ENCODE data around the gene TINAGL1.

The TINAGL1 gene

DNA sequence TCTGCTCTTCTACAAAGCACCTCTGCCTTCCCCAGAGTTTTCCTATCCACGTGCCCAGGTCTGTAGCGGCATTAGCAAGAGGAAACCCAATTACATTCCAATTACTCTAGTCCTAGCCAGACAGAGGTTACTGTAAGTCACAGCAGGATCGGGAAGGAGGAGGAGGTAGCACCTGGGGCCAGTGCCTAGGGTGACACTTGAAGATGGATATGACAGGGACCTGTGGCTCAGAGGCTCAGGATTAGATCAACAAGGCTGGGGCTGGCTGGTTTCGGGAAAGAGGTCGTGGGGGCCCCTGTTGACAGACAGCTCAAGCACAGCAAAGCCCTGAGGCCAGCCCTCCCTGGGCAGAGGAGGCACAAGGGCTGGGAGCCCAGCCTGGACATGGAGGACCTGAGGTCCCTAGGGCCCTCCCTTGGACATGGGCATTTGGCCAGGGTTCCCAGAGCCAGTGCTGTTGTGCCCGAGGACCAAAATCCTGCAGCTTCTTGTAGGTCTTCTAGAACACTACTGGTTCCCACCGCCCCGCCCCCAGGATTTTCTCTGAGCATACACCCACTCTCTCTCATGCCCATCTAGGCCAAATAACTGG lies 38.2 kb downstream of the TINAGL1 start:
- no peak for DNase-seq

DNA sequence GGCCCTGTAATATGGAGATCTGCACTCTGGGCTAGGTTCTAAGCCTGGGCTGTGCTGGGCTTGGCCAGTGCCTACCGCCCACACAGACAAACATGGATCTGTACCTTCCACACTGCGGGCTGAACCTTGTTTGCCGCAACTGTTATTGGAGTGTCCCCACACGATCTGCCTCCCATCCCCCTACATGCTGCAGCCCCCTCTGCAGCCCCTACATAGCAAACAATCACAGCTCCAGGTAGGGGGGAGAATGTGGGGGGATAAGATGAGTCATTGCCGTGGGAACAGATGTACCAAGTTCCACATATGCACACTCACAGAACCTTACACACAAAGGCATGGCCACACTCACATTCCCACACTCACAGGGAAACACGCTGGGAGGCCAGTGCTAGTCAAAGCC lies 39.1 kb downstream of the TINAGL1 start:
- DNase-seq: no peak

DNA sequence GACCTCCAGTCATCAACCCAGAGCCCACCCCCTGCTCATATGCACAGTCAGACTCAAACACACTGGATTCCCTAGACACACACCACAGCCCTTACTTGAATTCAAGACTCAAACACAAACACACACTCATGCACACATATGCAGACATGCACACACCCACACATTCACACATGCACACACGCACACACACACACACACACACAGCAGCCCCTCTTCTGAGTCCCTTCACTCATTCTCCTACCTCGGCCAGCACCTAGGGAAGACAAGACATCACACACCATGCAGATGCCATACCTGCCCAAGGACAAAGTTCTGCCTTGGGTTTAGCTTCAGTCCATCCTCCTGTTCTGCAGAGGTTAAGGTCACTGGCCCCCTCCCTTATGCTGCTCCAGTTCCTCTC lies 39.6 kb downstream of the TINAGL1 start:
- DNase-seq: no peak

DNA sequence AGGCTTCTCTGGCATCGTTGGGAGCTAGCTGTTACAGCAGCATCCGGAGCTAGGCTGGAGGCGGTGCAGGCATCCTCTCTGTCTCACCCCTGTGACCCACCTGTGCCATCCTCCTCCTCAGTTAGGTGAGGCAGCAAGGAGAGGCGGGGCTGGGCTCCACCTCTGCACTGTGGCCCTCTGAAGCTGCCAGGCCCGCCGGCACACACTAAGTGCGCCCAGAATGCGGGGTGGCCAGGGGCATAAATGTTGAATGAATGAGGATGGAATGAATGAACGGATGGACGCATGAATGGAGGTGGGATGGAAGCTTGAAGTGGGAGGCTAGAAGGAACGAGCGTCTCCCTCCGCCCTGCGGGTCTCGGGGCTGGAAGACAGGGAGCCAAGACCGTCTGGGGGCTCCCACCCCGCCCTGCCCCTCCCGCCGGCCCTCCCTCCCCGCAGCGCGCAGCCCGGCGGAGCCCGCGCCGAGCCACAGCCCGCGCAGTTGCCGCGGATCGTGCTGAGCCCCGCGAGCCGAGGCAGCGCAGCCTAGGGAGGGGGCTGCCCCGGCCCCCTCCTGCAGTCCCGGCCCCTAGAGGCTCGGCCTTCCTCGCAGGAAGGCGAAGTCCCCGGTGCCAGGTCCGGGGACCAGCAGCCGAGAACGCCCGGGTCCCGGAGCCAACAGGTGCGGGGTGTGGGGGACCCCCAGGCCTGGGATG lies 41.1 kb downstream of the TINAGL1 start, which contains the start of gene HCRTR1:
Gene HCRTR1, plus strand, starts transcription at position 472 of the 698 bp plus-strand sequence. CDS start 1,504 bp downstream, outside the sequence.
- no peak for DNase-seq

DNA sequence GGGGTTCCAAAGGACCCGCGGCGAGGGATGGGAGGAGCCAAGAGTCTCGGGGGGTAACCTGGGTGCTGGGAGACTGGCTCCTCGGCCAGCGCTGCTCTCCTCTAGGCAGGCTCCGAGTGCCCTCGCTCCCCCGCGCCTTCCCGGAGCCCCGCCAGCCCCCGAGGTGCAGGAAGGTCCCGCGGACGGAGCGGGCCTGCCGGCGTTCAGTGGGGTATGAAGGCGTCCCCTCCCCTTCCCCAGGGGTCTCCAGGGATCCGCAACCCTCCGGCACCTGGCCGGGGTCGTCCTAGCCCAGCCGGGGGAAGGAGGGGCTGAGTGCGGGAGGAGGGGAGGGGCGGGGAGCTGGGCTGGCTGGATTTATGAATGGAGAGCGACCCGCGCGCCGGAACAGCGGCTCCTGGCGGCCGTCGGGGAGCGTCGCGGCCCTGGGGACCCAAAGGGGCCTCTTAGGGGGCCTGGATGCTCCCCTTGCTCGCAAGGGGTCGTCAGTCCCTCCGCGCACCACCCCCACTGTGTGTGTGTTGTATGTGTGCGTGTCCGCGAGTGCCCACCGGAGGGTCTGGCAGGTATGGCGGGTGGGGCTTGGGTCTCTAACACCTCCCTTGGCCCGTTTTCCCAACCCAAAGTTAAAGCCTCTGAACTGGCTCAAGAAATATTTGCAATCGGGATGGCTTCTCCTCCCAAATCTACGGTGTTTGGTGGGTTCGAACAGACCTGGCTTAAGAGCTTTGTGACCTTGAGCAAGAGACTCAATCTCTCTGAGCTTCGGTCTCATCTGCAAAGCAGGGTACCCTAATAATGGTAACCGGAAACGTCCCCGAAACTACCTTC lies 41.8 kb downstream of the TINAGL1 start:
- no peak for DNase-seq

DNA sequence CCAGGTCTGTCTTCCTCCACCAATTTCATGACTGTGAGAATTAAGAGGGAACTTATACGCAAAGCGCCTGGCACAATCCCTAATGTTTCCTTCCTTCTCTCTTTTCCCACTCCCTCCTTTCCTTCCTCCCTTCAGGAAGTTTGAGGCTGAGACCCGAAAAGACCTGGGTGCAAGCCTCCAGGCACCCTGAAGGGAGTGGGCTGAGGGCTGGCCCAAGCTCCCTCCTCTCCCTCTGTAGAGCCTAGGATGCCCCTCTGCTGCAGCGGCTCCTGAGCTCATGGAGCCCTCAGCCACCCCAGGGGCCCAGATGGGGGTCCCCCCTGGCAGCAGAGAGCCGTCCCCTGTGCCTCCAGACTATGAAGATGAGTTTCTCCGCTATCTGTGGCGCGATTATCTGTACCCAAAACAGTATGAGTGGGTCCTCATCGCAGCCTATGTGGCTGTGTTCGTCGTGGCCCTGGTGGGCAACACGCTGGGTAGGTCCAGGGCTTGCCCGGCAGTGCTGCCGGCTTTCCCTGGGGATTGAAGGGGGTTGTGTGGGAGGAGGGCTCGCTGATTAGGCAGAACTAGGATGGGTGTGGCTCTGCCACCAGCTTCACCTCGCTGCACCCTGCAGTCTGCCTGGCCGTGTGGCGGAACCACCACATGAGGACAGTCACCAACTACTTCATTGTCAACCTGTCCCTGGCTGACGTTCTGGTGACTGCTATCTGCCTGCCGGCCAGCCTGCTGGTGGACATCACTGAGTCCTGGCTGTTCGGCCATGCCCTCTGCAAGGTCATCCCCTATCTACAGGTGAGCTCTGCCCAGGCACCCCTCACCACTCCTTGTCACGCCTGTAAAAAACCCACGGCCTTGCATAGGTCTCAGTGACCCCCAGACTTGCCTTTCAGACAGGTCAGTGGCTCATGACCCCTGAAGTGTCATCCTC lies 42.9 kb downstream of the TINAGL1 start:
- DNase-seq: no peak

DNA sequence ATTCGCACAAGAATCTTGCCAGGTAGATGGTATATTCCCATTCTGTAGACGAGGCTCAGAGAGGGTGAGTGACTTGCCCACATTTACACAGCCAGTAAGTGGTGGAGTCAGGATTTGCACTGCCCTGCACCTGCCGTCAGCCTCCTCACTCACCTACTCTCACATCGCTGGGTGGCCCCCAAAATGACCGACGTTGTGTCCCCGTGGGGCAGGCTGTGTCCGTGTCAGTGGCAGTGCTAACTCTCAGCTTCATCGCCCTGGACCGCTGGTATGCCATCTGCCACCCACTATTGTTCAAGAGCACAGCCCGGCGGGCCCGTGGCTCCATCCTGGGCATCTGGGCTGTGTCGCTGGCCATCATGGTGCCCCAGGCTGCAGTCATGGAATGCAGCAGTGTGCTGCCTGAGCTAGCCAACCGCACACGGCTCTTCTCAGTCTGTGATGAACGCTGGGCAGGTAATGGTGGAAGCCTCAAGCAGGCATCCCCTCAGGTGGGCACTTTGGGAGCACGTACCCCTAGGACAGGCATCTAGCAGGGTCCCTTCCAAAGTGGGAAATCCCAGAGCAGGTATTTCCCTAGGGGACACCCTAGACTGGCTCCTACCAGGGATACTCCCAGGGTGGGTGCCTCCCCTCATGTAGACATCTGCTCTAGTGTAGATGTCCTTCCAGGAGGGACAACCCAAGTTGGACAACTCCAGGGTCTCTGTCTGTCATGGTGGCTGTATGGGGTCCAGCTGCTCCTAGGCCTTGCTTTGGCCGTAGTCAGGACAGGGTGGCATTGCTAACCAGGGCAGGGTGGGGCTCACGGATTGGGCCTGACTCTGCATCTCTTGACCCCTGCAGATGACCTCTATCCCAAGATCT lies 44.5 kb downstream of the TINAGL1 start:
- DNase-seq: no peak

DNA sequence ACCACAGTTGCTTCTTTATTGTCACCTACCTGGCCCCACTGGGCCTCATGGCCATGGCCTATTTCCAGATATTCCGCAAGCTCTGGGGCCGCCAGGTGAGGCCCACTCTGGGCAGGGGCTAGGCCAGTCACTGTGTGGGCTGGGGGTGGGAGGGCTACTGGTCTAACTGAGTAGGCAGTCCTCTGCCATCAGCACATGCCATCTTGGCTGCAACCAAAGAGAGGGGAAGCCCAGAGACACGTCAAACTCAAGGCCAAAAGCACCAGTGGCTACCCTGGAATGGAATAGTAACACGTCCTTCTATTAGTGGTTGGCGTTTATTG lies 45.1 kb downstream of the TINAGL1 start:
- DNase-seq: no peak

DNA sequence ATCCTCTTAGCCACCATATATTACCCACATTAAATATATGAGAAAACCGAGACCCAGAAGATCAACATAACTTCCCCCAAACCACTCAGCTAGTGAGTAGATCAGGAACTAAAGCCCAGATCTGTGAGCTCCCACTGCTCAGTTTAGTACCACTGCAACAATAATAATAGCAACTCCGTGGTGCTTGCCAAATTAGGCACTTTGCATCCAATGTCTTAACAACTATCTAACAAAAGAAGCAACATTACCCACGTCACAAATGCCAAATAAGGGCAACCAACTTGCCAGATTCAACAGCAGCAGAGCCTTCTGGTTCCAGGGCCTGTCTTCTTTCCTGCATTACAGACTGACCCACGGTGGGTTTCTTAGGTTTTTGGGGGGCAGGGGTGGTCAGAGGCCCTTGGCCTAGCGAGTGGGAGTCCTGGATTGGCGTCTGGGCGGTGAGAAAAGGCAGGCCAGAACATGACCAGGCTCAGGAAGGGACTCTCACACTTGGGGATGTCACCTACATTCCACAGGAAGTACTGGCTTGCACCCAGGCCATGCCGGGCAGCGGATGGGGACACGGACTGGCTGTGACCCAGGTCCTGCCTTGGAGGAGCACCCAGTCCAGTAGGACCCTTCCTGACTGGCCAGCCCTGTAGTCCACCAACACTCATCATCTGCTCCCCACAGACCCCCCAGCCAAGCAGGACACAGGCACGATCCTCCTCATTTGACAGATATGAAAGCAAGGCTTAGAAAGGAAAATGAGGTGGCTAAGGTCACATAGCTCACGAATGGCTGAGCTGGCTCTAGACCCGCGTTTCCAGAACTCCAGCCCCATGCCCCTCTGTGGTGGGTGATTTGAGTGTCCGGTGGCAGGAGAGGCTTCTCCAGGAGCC lies 45.8 kb downstream of the TINAGL1 start:
- DNase-seq: no peak

DNA sequence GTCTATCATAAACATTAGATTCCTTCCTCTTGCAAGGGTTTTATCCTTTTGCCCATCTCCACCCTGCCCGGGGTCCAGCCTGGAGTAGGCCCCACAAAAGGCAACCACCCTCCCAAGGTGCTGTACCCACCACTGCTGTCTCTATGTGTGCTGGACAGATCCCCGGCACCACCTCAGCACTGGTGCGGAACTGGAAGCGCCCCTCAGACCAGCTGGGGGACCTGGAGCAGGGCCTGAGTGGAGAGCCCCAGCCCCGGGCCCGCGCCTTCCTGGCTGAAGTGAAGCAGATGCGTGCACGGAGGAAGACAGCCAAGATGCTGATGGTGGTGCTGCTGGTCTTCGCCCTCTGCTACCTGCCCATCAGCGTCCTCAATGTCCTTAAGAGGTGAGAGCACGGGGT lies 47.0 kb downstream of the TINAGL1 start:
- DNase-seq: no peak

DNA sequence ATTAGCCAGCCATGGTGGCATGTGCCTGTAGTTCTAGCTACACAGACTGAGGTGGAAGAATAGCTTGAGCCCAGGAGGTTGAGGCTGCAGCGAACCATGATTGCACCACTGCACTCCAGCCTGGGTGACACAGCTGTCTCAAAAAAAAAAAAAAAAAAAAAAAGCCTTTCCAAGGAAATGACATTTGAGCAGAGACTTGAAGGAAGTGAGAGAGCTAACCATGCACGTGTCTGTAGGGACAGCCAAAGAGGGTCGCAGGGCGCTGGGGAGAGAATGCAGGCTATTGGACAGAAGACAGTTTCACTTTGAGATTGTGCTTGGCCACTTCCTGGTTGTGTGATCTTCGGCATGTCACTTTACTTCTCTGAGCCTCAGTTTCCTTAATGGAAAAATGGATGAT lies 48.0 kb downstream of the TINAGL1 start:
- DNase-seq: no peak

DNA sequence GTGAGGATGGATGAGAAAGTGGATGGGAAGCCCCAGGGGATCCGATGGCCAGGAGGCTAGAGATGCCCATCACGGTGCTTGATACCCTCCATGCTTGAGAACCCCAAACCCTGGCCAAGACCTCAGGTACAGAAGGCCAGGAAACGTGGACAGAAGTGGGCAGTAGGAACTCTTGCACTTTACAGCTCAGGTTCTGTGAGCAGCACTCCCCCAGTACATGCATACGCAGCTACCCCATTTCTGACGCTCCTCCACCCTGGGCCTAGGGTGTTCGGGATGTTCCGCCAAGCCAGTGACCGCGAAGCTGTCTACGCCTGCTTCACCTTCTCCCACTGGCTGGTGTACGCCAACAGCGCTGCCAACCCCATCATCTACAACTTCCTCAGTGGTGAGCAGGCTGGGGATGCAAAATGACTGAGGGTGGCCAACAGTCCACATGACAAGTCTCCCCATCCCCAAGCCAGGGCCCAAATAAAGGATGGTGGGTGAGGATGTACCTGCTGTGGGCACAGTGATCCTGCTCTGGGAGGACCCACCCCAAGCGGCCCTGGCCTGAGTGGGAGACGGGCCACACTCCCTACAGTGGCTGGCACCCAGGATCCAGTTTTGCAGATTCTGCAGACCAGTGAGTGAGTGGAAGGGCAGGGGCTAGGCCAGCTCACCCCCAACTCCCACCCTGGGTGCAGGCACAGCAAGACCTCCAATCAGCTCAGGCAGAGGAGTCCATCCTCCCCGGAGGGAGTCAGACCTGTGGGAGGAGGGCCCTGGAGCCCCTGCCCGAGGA lies 48.6 kb downstream of the TINAGL1 start:
- DNase-seq: no peak

DNA sequence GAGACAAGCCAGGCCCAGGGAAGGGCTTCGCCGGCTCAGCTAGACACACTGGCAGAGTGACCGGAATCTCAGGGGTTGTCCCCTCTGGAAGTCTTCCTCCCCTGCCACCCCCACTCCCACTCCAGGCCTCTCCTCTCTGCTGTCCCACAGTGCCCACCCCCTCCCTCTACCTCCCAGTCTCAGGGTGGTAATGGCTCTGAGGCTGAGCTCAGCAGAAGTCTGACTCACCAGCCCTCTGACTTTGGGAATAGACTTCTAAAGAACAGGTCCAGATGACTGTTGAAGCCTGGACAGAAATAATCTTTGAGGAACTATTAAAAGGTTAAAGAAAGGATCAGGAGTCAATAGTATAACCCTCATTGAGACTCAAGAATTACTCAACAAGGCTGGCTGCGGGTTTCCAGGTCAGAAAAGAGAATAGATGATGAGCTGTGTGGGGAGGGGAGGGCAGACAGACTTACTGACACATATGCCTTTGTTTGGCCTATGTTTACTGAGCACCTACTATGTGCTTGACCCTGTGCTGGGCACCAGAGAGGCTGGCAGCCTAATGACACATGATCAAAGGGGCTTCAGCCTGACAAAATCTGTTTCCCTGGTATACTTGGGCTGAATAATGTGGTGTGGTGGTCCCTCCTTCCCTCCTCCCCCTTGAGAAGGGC lies 49.4 kb downstream of the TINAGL1 start:
- no peak for DNase-seq

DNA sequence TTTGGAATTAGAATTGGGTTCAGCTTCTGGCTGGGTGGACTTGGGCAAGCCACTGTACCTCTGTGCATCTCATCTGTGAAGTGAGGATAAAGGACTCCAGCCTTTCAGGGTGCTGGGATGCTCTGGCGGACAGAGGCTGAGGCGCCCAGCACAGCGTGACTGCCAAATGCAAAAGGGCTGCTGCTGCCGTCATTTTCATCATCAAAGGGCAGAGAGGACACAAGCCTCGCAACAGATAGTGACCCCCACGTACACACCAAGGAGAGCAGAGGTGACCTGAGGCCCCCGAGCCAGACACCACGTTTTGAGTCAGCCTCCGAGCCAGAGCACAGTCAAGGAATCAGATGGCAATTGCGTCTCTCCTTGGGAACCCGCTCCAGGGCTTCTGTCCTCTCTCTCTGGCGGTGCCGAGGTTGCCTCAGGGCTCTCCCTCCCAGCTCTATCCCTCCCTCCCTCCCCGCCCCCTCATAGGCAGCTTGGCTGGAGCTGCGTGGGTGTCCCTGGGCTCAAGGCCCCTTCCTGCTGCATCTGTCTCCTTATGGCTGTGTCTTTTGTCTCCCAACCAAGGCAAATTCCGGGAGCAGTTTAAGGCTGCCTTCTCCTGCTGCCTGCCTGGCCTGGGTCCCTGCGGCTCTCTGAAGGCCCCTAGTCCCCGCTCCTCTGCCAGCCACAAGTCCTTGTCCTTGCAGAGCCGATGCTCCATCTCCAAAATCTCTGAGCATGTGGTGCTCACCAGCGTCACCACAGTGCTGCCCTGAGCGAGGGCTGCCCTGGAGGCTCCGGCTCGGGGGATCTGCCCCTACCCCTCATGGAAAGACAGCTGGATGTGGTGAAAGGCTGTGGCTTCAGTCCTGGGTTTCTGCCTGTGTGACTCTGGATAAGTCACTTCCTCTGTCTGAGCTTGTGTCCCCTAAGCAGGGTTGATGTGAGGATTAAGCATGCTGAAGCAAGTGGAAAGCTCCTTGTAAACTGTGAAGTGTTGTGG lies 50.2 kb downstream of the TINAGL1 start:
- no peak for DNase-seq

DNA sequence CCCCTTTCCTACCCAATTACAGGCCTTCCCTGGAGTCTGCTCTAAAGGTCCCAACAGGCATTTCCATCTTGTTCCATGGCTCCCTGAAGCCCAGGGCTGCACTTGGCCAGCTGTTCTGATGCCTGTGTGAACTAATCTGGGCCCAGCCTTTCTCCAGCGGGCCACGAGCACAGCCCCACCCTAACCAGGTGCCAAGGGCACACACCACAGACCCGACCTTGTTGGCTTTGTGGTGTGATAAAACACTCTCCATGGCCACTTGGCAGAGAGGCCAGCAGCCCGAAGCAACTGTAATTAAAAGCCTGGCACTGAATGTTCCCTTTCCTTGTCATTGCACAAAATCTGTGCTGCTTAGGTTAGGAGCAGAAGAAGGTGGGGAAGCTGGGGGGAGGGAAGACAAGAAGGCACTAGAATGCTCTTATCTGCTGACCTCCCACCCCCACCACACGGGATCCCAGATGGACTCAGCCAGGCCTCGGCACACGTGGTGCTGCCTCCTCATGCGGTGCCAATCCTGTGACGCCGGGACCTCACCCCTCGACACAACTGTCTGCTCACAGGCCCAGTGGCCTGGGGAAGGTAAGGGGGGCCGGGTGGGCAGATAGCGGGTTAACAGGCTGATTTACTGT lies 51.1 kb downstream of the TINAGL1 start:
- peak in 1 of 2 experiments; percentile 31 for DNase-seq

DNA sequence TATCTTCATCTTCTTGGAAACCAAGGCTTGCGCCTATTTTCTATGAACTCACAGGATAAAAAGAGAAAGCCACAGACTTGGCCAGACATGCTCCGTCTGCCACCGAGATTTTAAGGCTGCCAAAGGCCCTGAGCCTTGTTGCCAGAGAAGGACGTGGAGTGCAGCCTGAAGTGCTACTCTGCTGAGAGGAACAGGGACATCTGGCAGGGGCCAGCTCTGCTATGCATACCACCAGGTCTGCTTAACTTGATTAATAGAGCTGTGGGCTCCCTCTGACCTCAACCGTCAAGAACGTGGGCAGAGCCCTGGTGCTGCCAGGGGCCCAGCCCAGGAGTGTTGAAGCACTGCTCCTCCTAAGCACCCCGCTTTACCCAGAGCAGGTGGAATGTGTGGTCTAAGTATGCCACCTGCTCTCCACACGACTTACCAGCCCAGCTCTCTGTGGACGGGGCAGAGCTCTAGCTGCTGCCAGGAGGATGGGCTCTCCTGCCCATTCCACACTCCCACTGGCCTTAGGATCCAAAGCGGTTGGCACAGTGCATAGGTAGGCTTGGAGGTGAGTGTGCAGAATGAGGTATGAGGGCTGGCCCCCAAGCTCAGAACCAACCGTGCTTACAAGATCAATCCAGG lies 51.7 kb downstream of the TINAGL1 start:
- peak in 1 of 2 experiments; percentile 64 for DNase-seq

DNA sequence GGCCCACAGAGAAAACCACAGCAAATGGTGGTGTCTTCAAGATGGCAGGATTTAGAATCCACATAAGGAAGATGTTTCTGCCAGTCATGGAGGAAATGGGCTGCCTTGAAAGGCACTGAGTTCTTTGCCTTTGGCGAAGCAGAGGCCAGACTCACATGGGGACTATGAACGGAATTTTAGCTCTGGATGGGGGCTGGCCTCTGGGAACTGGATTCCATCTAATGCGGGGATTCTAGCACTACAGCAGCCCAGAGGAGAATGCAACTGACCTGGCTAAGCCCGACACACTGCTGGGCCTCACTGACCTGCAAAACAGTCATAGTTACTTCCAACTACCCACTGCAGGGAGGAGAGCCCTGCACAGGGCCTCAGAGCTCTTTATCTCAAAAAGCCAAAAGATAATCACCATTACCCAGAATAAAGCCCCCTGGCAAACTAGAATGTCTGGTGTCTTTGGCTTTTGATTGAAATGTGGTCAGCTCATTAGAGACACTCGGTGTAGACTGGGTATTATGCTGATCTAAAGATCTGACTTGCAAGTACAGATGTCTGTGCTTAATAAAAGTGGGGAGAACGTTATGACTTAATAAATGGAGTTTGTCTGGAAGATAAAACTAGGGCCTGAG lies 52.7 kb downstream of the TINAGL1 start:
- DNase-seq: no peak

All from cerebellar nuclear complex (tissue), 1 donor.